ENCODE results near the gene PSAP. TPM values are rescaled to one million over a fixed set of nuclear protein-coding genes. Genes with fewer than 3 reads are reported as not detected.

Gene PSAP
- total RNA-seq, 2 donors from 2014 or later = 1,144 to 1,344 TPM

- H3K4me1 ChIP-seq (replicated peaks) = no peaks in the 10 kb centered on the region
- TF ChIP-seq POLR2A (IDR thresholded peaks at IDR 0.05) = no peak
- no peak for TF ChIP-seq CTCF (IDR thresholded peaks at IDR 0.05)
- no peak for TF ChIP-seq POLR2AphosphoS5 (IDR thresholded peaks at IDR 0.05)
- H3K27me3 ChIP-seq (replicated peaks; ENCODE audit: insufficient read depth) = no peaks in the 10 kb centered on the region
- no peak overlapping the region for H3K27ac ChIP-seq
- no peak for DNase-seq (ENCODE audit: low spot score)
- intact Hi-C loops (cut with DNase I) = no loop called here
- peaks cover 12 to 26% of the 10 kb centered on the region in 2 donors for H3K36me3 ChIP-seq
- no peak overlapping the region for H3K4me3 ChIP-seq
- 82% methylated on average over 6 of the region's 6 CpGs for WGBS
- no peaks in the 10 kb centered on the region for H3K9me3 ChIP-seq
Measured at GRCh38 chr10:71827852-71828251, 23.2 kb downstream of the PSAP start.

- WGBS = 80% methylated on average over 11 of the region's 11 CpGs
- H3K4me1 ChIP-seq (replicated peaks) = no peaks in the 10 kb centered on the region
- no peak for DNase-seq (ENCODE audit: low spot score)
- H3K27me3 ChIP-seq (replicated peaks; ENCODE audit: insufficient read depth) = no peaks in the 10 kb centered on the region
- peaks cover 14 to 42% of the 10 kb centered on the region in 2 donors for H3K36me3 ChIP-seq
- no peak overlapping the region for H3K4me3 ChIP-seq
- H3K27ac ChIP-seq = no peak overlapping the region
- TF ChIP-seq POLR2A (IDR thresholded peaks at IDR 0.05) (no peak), POLR2AphosphoS5 (IDR thresholded peaks at IDR 0.05) (no peak), CTCF (IDR thresholded peaks at IDR 0.05) (no peak)
- H3K9me3 ChIP-seq = no peaks in the 10 kb centered on the region
- intact Hi-C loops (cut with DNase I) = no loop called here
Measured at GRCh38 chr10:71825217-71825616, 25.8 kb downstream of the PSAP start.

GRCh38 chr10:71824333-71824732 is 26.7 kb downstream of the PSAP start:
- Histone ChIP-seq H3K4me3 (no peak overlapping the region), H3K27ac (no peak overlapping the region), H3K36me3 (peaks cover 19 to 45% of the 10 kb centered on the region in 2 donors), H3K27me3 (replicated peaks; ENCODE audit: insufficient read depth) (no peaks in the 10 kb centered on the region), H3K9me3 (no peaks in the 10 kb centered on the region), H3K4me1 (replicated peaks) (no peaks in the 10 kb centered on the region)
- intact Hi-C loops (cut with DNase I) = no loop called here
- WGBS = 96% methylated on average over 3 of the region's 3 CpGs
- DNase-seq (ENCODE audit: low spot score) = no peak
- no peak for TF ChIP-seq CTCF (IDR thresholded peaks at IDR 0.05)
- no peak for TF ChIP-seq POLR2AphosphoS5 (IDR thresholded peaks at IDR 0.05)
- no peak for TF ChIP-seq POLR2A (IDR thresholded peaks at IDR 0.05)

GRCh38 chr10:71823356-71823755 is 27.7 kb downstream of the PSAP start:
- WGBS = 76% methylated on average over 4 of the region's 4 CpGs
- intact Hi-C loops (cut with DNase I) = no loop called here
- no peak overlapping the region for H3K4me3 ChIP-seq

More at GRCh38 chr10:71823356-71823755, 27.7 kb downstream of the PSAP start:
- Histone ChIP-seq H3K27me3 (replicated peaks; ENCODE audit: insufficient read depth) (no peaks in the 10 kb centered on the region), H3K27ac (no peak overlapping the region), H3K4me1 (replicated peaks) (no peaks in the 10 kb centered on the region), H3K9me3 (no peaks in the 10 kb centered on the region), H3K36me3 (peaks cover 18 to 45% of the 10 kb centered on the region in 2 donors)
- TF ChIP-seq CTCF (IDR thresholded peaks at IDR 0.05) (no peak), POLR2A (IDR thresholded peaks at IDR 0.05) (no peak), POLR2AphosphoS5 (IDR thresholded peaks at IDR 0.05) (no peak)
- DNase-seq (ENCODE audit: low spot score) = no peak

All from prostate gland (tissue), 2 donors.